ENCODE data around the gene SGSM1.
A peak's percentile ranks its signal among the peaks of the same experiment; 100 is the strongest.

The SGSM1 gene

GRCh38 chr22:24819487-24819886 lies 13.5 kb downstream of the SGSM1 start:
- no peak for DNase-seq
- Histone ChIP-seq H3K4ac (ENCODE audit: low read depth in 1 of 2, low read length in 2 of 2) (no peak overlapping the region), H3K27me3 (ENCODE audit: control insufficient read depth in 1 of 2, insufficient read depth in 1 of 2, low read length in 2 of 2) (peaks cover 5 to 44% of the 10 kb centered on the region in 2 experiments), H3K14ac (ENCODE audit: low read length in 2 of 2) (no peak overlapping the region), H2BK15ac (ENCODE audit: low read depth, poor library complexity, severe bottlenecking) (no peak overlapping the region), H4K91ac (ENCODE audit: low read length) (no peak overlapping the region), H3K4me3 (ENCODE audit: insufficient read depth in 1 of 2, low read depth in 1 of 2, low read length in 2 of 2) (no peak overlapping the region), H2AK5ac (ENCODE audit: low read length, severe bottlenecking) (no peak overlapping the region), H4K8ac (ENCODE audit: low read length) (no peak overlapping the region), H3K23ac (ENCODE audit: low read length in 2 of 2) (no peak overlapping the region), H3K79me1 (replicated peaks; ENCODE audit: low read length, poor library complexity, severe bottlenecking) (no peaks in the 10 kb centered on the region), H3K9ac (ENCODE audit: low read length) (no peak overlapping the region), H3K4me1 (ENCODE audit: control insufficient read depth, insufficient read depth, low read depth, low read length) (peaks cover 4% of the 10 kb centered on the region), H3K9me3 (ENCODE audit: control insufficient read depth, low read length) (no peaks in the 10 kb centered on the region), H2BK120ac (ENCODE audit: low read depth, low read length) (no peak overlapping the region), H2BK12ac (ENCODE audit: low read length in 2 of 2) (no peak overlapping the region), H2BK5ac (ENCODE audit: low read depth, low read length, poor library complexity, severe bottlenecking) (no peak overlapping the region), H3K18ac (ENCODE audit: low read depth in 1 of 2, low read length in 2 of 2) (no peak overlapping the region), H3K4me2 (ENCODE audit: low read length, poor library complexity, severe bottlenecking) (no peak overlapping the region), H3K27ac (ENCODE audit: low read length, poor library complexity, severe bottlenecking) (no peak overlapping the region), H2AFZ (ENCODE audit: low read depth, low read length) (no peak overlapping the region), H3K36me3 (ENCODE audit: control insufficient read depth in 1 of 2, insufficient read depth in 2 of 2, low read depth in 1 of 2, low read length in 2 of 2) (no peaks in the 10 kb centered on the region)
- 76% methylated on average over 1 of the region's 2 CpGs for WGBS

GRCh38 chr22:24819911-24820461 lies 14.0 kb downstream of the SGSM1 start:
- H3K18ac ChIP-seq (ENCODE audit: low read depth in 1 of 2, low read length in 2 of 2), result no peak overlapping the region
- H2BK15ac ChIP-seq (ENCODE audit: low read depth, poor library complexity, severe bottlenecking), result no peak overlapping the region
- peaks cover 5 to 39% of the 10 kb centered on the region in 2 experiments for H3K27me3 ChIP-seq (ENCODE audit: control insufficient read depth in 1 of 2, insufficient read depth in 1 of 2, low read length in 2 of 2)
- H3K23ac ChIP-seq (ENCODE audit: low read length in 2 of 2), result no peak overlapping the region
- no peak overlapping the region for H3K4me2 ChIP-seq (ENCODE audit: low read length, poor library complexity, severe bottlenecking)
- H3K9me3 ChIP-seq (ENCODE audit: control insufficient read depth, low read length), result no peaks in the 10 kb centered on the region
- no peak overlapping the region for H2BK120ac ChIP-seq (ENCODE audit: low read depth, low read length)
- no peak overlapping the region for H4K91ac ChIP-seq (ENCODE audit: low read length)
- H3K4me1 ChIP-seq (ENCODE audit: control insufficient read depth, insufficient read depth, low read depth, low read length), result peaks cover 4% of the 10 kb centered on the region
- no peak overlapping the region for H2AK5ac ChIP-seq (ENCODE audit: low read length, severe bottlenecking)
- no peaks in the 10 kb centered on the region for H3K79me1 ChIP-seq (replicated peaks; ENCODE audit: low read length, poor library complexity, severe bottlenecking)
- no peak overlapping the region for H2BK12ac ChIP-seq (ENCODE audit: low read length in 2 of 2)
- H3K36me3 ChIP-seq (ENCODE audit: control insufficient read depth in 1 of 2, insufficient read depth in 2 of 2, low read depth in 1 of 2, low read length in 2 of 2), result no peaks in the 10 kb centered on the region
- H3K9ac ChIP-seq (ENCODE audit: low read length), result no peak overlapping the region
- 69% methylated on average over 9 of the region's 10 CpGs for WGBS
- H2BK5ac ChIP-seq (ENCODE audit: low read depth, low read length, poor library complexity, severe bottlenecking), result no peak overlapping the region
- DNase-seq, result no peak
- no peak overlapping the region for H3K4me3 ChIP-seq (ENCODE audit: insufficient read depth in 1 of 2, low read depth in 1 of 2, low read length in 2 of 2)
- H3K27ac ChIP-seq (ENCODE audit: low read length, poor library complexity, severe bottlenecking), result no peak overlapping the region
- no peak overlapping the region for H2AFZ ChIP-seq (ENCODE audit: low read depth, low read length)
- H3K4ac ChIP-seq (ENCODE audit: low read depth in 1 of 2, low read length in 2 of 2), result no peak overlapping the region
- no peak overlapping the region for H3K14ac ChIP-seq (ENCODE audit: low read length in 2 of 2)
- H4K8ac ChIP-seq (ENCODE audit: low read length), result peak overlapping the region; percentile 6

GRCh38 chr22:24822471-24822870 lies 16.5 kb downstream of the SGSM1 start:
- no peaks in the 10 kb centered on the region for H3K9me3 ChIP-seq (ENCODE audit: control insufficient read depth, low read length)
- H3K4me1 ChIP-seq (ENCODE audit: control insufficient read depth, insufficient read depth, low read depth, low read length), result peaks cover 4% of the 10 kb centered on the region
- H3K79me1 ChIP-seq (replicated peaks; ENCODE audit: low read length, poor library complexity, severe bottlenecking), result no peaks in the 10 kb centered on the region
- peaks cover 5 to 33% of the 10 kb centered on the region in 2 experiments for H3K27me3 ChIP-seq (ENCODE audit: control insufficient read depth in 1 of 2, insufficient read depth in 1 of 2, low read length in 2 of 2)
- no peak overlapping the region for H3K4ac ChIP-seq (ENCODE audit: low read depth in 1 of 2, low read length in 2 of 2)
- H3K23ac ChIP-seq (ENCODE audit: low read length in 2 of 2), result no peak overlapping the region
- H2BK12ac ChIP-seq (ENCODE audit: low read length in 2 of 2), result no peak overlapping the region
- H4K91ac ChIP-seq (ENCODE audit: low read length), result no peak overlapping the region
- no peak overlapping the region for H2BK120ac ChIP-seq (ENCODE audit: low read depth, low read length)
- no peak overlapping the region for H3K4me2 ChIP-seq (ENCODE audit: low read length, poor library complexity, severe bottlenecking)
- H4K8ac ChIP-seq (ENCODE audit: low read length), result no peak overlapping the region
- H3K36me3 ChIP-seq (ENCODE audit: control insufficient read depth in 1 of 2, insufficient read depth in 2 of 2, low read depth in 1 of 2, low read length in 2 of 2), result no peaks in the 10 kb centered on the region
- no peak overlapping the region for H2BK15ac ChIP-seq (ENCODE audit: low read depth, poor library complexity, severe bottlenecking)
- no peak overlapping the region for H2BK5ac ChIP-seq (ENCODE audit: low read depth, low read length, poor library complexity, severe bottlenecking)
- WGBS, result 80% methylated on average over 2 of the region's 2 CpGs
- no peak overlapping the region for H2AFZ ChIP-seq (ENCODE audit: low read depth, low read length)
- H3K27ac ChIP-seq (ENCODE audit: low read length, poor library complexity, severe bottlenecking), result no peak overlapping the region
- H3K4me3 ChIP-seq (ENCODE audit: insufficient read depth in 1 of 2, low read depth in 1 of 2, low read length in 2 of 2), result no peak overlapping the region
- no peak overlapping the region for H2AK5ac ChIP-seq (ENCODE audit: low read length, severe bottlenecking)
- H3K14ac ChIP-seq (ENCODE audit: low read length in 2 of 2), result no peak overlapping the region
- no peak for DNase-seq
- H3K18ac ChIP-seq (ENCODE audit: low read depth in 1 of 2, low read length in 2 of 2), result no peak overlapping the region
- H3K9ac ChIP-seq (ENCODE audit: low read length), result no peak overlapping the region

- no peak overlapping the region for H2BK15ac ChIP-seq (ENCODE audit: low read depth, poor library complexity, severe bottlenecking)
- H3K18ac ChIP-seq (ENCODE audit: low read depth in 1 of 2, low read length in 2 of 2), result no peak overlapping the region
- H3K4me2 ChIP-seq (ENCODE audit: low read length, poor library complexity, severe bottlenecking), result no peak overlapping the region
- H3K27me3 ChIP-seq (ENCODE audit: control insufficient read depth in 1 of 2, insufficient read depth in 1 of 2, low read length in 2 of 2), result peaks cover 10 to 41% of the 10 kb centered on the region in 2 experiments
- no peak overlapping the region for H2AK5ac ChIP-seq (ENCODE audit: low read length, severe bottlenecking)
- H3K9ac ChIP-seq (ENCODE audit: low read length), result no peak overlapping the region
- WGBS, result 93% methylated on average over 7 of the region's 9 CpGs
- H3K36me3 ChIP-seq (ENCODE audit: control insufficient read depth in 1 of 2, insufficient read depth in 2 of 2, low read depth in 1 of 2, low read length in 2 of 2), result no peaks in the 10 kb centered on the region
- no peak overlapping the region for H2BK5ac ChIP-seq (ENCODE audit: low read depth, low read length, poor library complexity, severe bottlenecking)
- H3K4me1 ChIP-seq (ENCODE audit: control insufficient read depth, insufficient read depth, low read depth, low read length), result peaks cover 4% of the 10 kb centered on the region
- H2BK12ac ChIP-seq (ENCODE audit: low read length in 2 of 2), result no peak overlapping the region
- H3K4ac ChIP-seq (ENCODE audit: low read depth in 1 of 2, low read length in 2 of 2), result no peak overlapping the region
- H3K4me3 ChIP-seq (ENCODE audit: insufficient read depth in 1 of 2, low read depth in 1 of 2, low read length in 2 of 2), result no peak overlapping the region
- H3K27ac ChIP-seq (ENCODE audit: low read length, poor library complexity, severe bottlenecking), result no peak overlapping the region
- no peaks in the 10 kb centered on the region for H3K9me3 ChIP-seq (ENCODE audit: control insufficient read depth, low read length)
- H2AFZ ChIP-seq (ENCODE audit: low read depth, low read length), result no peak overlapping the region
- no peak overlapping the region for H4K91ac ChIP-seq (ENCODE audit: low read length)
- H4K8ac ChIP-seq (ENCODE audit: low read length), result no peak overlapping the region
- no peak overlapping the region for H3K23ac ChIP-seq (ENCODE audit: low read length in 2 of 2)
- no peak overlapping the region for H2BK120ac ChIP-seq (ENCODE audit: low read depth, low read length)
- no peak overlapping the region for H3K14ac ChIP-seq (ENCODE audit: low read length in 2 of 2)
- no peak for DNase-seq
- no peaks in the 10 kb centered on the region for H3K79me1 ChIP-seq (replicated peaks; ENCODE audit: low read length, poor library complexity, severe bottlenecking)
Measured at GRCh38 chr22:24823787-24824186, 17.8 kb downstream of the SGSM1 start.

Data from mesenchymal stem cell (in vitro differentiated cells and primary cell).